ENCODE measurements around the gene WDR90. TPM values are rescaled to one million over a fixed set of nuclear protein-coding genes. Genes with fewer than 3 reads are reported as not detected.
A peak's percentile ranks its signal among the peaks of the same experiment; 100 is the strongest.

WDR90 gene
- total RNA-seq, 1 donor from 2014 or later: 34.9 TPM

DNA sequence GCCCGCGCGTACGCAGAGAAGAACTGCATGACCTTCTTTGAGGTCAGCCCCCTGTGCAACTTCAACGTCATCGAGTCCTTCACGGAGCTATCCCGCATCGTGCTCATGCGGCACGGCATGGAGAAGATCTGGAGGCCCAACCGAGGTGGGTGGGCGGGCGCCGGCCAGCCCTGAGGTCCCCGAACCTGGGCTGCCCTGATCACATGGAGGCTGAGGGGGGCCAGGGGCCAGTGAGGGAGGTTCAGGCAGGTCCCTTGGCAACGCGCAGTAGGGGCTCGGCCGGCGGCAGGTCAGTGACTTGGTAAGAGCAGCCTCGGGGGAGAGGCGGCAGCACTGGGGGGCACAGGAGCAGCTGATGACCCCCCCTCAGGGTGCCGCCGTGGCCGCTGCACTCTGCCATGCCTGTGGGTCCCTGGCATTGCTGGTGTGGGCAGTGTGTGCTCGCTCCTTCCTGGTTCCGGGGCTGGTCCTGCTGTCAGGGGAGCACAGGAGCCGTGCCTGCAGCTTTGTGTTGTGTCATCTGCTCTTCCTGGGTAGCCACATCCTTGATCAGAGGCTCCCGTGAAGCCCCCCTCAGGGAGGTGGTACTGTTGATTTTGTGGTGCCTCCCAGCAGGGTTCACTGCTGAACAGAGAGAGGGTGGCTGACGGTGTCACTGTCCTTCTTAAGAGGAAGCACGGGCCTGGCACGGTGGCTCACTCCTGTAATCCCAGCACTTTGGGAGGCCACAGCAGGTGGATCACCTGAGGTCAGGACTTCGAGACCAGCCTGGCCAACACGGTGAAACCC is 23.0 kb upstream of the WDR90 start:
- intact Hi-C loops (cut with DNase I): no loop called here
- peaks cover 57% of the 10 kb centered on the region for H3K4me1 ChIP-seq
- H3K27ac ChIP-seq: peak overlapping the region; percentile 82
- H3K36me3 ChIP-seq: no peaks in the 10 kb centered on the region
- no peak for TF ChIP-seq POLR2AphosphoS5 (IDR thresholded peaks at IDR 0.05; ENCODE audit: insufficient read depth in 1 of 2, low read depth in 1 of 2)
- TF ChIP-seq, protein P1, sequence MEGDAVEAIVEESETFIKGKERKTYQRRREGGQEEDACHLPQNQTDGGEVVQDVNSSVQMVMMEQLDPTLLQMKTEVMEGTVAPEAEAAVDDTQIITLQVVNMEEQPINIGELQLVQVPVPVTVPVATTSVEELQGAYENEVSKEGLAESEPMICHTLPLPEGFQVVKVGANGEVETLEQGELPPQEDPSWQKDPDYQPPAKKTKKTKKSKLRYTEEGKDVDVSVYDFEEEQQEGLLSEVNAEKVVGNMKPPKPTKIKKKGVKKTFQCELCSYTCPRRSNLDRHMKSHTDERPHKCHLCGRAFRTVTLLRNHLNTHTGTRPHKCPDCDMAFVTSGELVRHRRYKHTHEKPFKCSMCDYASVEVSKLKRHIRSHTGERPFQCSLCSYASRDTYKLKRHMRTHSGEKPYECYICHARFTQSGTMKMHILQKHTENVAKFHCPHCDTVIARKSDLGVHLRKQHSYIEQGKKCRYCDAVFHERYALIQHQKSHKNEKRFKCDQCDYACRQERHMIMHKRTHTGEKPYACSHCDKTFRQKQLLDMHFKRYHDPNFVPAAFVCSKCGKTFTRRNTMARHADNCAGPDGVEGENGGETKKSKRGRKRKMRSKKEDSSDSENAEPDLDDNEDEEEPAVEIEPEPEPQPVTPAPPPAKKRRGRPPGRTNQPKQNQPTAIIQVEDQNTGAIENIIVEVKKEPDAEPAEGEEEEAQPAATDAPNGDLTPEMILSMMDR (IDR thresholded peaks at IDR 0.05): no peak
- no peak for TF ChIP-seq POLR2A (IDR thresholded peaks at IDR 0.05)
- no peak overlapping the region for H3K4me3 ChIP-seq
- no peaks in the 10 kb centered on the region for H3K27me3 ChIP-seq
- no peaks in the 10 kb centered on the region for H3K9me3 ChIP-seq
- DNase-seq (ENCODE audit: extremely low spot score in 2 of 2): no peak

DNA sequence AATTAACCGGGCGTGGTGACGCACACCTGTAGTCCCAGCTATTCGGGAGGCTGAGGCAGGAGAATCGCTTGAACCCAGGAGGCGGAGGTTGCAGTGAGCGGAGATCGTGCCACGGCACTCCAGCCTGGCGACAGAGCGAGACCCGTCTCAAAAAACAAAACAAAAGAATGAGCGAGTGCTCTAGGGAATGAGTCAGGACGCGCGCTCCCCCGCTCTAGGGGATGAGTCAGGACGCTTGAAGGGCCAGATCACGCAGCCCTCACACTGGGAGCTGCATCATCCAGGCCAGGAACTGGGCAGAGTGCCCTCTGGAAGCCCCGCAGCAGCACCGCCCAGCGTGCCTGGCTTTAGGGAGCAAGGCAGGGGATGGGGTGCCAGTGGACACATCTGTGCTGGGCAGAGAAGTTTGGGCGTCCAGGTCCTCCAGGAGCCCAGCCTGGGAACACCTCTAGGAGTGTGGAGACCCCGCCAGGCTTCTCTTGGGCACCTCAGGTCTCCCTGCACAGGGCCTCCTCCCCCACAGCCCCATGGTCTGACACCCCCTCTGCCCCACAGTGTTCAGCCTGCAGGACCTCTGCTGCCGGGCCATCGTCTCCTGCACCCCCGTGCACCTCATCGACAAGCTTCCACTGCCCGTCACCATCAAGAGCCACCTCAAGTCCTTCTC is 22.2 kb upstream of the WDR90 start:
- H3K4me1 ChIP-seq: peaks cover 54% of the 10 kb centered on the region
- no peak for DNase-seq (ENCODE audit: extremely low spot score in 2 of 2)
- peak overlapping the region; percentile 82 for H3K27ac ChIP-seq
- TF ChIP-seq POLR2AphosphoS5 (IDR thresholded peaks at IDR 0.05; ENCODE audit: insufficient read depth in 1 of 2, low read depth in 1 of 2) (peak; percentile 75 to 77), POLR2A (IDR thresholded peaks at IDR 0.05) (no peak)
- H3K27me3 ChIP-seq: no peaks in the 10 kb centered on the region
- H3K4me3 ChIP-seq: no peak overlapping the region
- intact Hi-C loops (cut with DNase I): no loop called here
- no peaks in the 10 kb centered on the region for H3K9me3 ChIP-seq
- no peaks in the 10 kb centered on the region for H3K36me3 ChIP-seq

DNA sequence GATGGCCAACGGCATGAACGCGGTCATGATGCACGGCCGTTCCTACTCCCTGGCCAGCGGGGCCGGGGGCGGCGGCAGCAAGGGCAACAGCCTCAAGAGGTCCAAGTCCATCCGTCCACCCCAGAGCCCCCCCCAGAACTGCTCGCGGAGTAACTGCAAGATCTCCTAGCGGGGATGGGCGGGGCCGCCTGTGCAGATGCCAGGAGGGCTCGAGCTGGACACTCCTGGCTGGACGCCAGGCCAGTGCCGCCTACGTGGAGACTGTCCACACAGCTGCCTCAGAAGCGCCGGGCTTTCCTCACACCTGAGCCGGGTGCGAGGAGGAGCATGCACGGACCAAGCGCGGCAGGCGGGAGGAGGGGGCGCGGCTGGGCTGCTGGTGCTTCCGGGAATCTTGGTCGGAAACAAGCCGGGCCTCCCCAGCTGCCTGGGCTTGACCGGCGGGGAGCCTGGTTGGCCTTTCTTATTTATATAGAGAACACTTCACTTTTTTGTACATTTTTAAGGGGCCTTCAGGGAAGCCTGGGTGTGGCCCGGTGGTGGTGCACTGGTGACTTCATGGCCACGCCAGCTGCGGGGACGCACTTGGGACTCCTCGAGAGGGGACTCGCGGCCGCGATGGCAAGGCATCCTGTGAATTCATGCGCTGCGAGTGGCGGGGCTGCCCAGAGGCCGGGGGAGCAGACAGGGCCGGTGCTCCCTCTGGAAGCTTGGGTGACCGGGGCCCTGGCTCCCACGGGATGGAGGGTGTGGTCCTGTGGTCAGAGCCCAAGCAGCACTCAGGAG is 21.5 kb upstream of the WDR90 start:
- intact Hi-C loops (cut with DNase I): no loop called here
- peaks cover 47% of the 10 kb centered on the region for H3K4me1 ChIP-seq
- no peak for DNase-seq (ENCODE audit: extremely low spot score in 2 of 2)
- H3K36me3 ChIP-seq: no peaks in the 10 kb centered on the region
- peak overlapping the region; percentile 82 for H3K27ac ChIP-seq
- TF ChIP-seq POLR2AphosphoS5 (IDR thresholded peaks at IDR 0.05; ENCODE audit: insufficient read depth in 1 of 2, low read depth in 1 of 2) (peak in 1 of 2 donors; percentile 10), POLR2A (IDR thresholded peaks at IDR 0.05) (no peak)
- no peak overlapping the region for H3K4me3 ChIP-seq
- no peaks in the 10 kb centered on the region for H3K27me3 ChIP-seq
- H3K9me3 ChIP-seq: no peaks in the 10 kb centered on the region

DNA sequence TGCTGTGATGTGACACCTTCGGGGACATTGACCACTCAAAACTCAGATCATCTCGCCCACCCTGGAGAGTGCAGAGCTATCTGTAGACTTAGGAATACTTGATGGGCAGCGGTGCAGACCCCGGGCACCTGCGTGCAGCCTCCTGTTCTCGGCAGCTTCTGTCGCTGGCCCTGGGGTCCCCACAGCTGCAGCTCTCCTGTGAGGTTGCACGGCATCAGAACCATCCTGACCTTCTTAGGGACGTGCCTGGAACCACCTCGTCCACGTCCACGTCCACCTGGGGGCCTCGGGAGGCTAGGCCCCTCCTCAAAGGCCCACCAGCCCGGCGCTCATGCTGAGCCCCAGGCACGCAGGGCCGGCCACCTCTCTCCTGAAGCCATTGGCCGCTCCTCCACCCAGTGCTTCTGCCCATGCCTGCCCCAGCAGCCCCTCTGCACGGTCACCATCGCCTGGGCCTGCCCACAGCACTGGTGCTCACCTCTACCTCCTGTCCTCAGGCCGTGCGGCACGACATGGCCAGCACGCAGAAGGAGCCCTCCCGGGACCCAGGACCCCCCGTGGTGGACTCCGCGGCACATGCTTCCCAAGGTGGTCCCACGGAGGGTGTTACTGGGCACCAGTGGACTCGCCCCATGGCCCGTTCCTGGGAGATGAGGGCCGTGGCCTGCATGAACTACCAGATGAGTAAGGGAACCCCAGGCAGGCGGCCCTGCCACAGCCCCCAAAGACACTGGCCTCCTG is 20.7 kb upstream of the WDR90 start:
- peaks cover 42% of the 10 kb centered on the region for H3K4me1 ChIP-seq
- H3K27me3 ChIP-seq: no peaks in the 10 kb centered on the region
- H3K36me3 ChIP-seq: no peaks in the 10 kb centered on the region
- TF ChIP-seq, protein P1 (IDR thresholded peaks at IDR 0.05): no peak
- TF ChIP-seq POLR2AphosphoS5 (IDR thresholded peaks at IDR 0.05; ENCODE audit: insufficient read depth in 1 of 2, low read depth in 1 of 2) (no peak), POLR2A (IDR thresholded peaks at IDR 0.05) (no peak)
- H3K27ac ChIP-seq: peak overlapping the region; percentile 82
- no peaks in the 10 kb centered on the region for H3K9me3 ChIP-seq
- intact Hi-C loops (cut with DNase I): no loop called here
- no peak overlapping the region for H3K4me3 ChIP-seq
- DNase-seq (ENCODE audit: extremely low spot score in 2 of 2): no peak

DNA sequence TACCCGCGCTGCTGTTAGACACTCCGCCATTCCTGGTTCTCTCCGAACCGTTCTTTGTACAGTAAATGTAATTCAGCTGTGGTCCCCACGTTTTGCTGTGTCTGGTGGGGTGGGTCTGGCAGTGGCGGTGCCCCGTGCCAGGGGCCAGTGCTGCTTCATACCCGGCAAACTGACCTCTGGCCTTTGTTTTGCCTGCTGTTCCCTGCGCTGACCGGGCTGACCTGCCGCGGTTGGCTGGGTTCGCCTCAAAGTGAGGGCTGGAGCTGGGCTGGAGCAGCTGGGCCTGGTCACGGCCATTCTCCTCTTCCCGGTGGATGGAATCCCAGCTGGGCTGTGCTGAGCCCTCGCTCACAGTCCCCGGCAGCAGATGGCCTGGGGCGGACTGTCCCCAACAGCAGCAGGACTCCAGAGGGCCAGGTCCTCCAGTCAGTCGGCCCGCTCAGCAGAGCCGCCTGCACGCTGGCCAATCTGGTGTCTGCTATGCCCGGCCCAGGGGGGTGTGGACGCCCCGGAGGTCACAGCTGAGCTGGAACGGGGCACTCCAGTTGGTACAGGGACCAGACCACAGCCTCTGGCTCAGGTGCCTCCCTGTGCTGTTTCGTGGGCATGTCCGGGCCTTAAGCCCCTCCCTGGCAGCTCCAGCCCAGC is 19.9 kb upstream of the WDR90 start:
- peak overlapping the region; percentile 39 for H3K27ac ChIP-seq
- no peaks in the 10 kb centered on the region for H3K36me3 ChIP-seq
- H3K4me1 ChIP-seq: peaks cover 42% of the 10 kb centered on the region
- intact Hi-C loops (cut with DNase I): no loop called here
- DNase-seq (ENCODE audit: extremely low spot score in 2 of 2): no peak
- H3K27me3 ChIP-seq: no peaks in the 10 kb centered on the region
- TF ChIP-seq POLR2A (IDR thresholded peaks at IDR 0.05) (no peak), POLR2AphosphoS5 (IDR thresholded peaks at IDR 0.05; ENCODE audit: insufficient read depth in 1 of 2, low read depth in 1 of 2) (no peak)
- TF ChIP-seq, protein P1 (IDR thresholded peaks at IDR 0.05): no peak
- H3K4me3 ChIP-seq: no peak overlapping the region
- no peaks in the 10 kb centered on the region for H3K9me3 ChIP-seq
